CD4-positive, alpha-beta T cell treated with Interleukin-12 subunit alpha and Interleukin-12 subunit beta, for 1 hour (primary cell): ENCODE measurements around the gene POU2AF1.
A peak's percentile ranks its signal among the peaks of the same experiment; 100 is the strongest.

Experiments used
- DNase-seq: peaks from one replicate; pipeline ENCODE4 v3.0.0-alpha.2; 2020

POU2AF1 gene

GRCh38 chr11:111378861-111379601 lies at the start of gene POU2AF1:
TSS of gene POU2AF1 (minus strand) at chr11:111379275. CDS start at chr11:111379177, 98 bp downstream.
- DNase-seq, result peak; percentile 65

GRCh38 chr11:111428113-111428876 lies 49.2 kb upstream of the POU2AF1 start:
- no peak for DNase-seq

- no peak for DNase-seq
Observed at GRCh38 chr11:111427471-111427912, 48.4 kb upstream of the POU2AF1 start.

- no peak for DNase-seq
Observed at GRCh38 chr11:111426617-111427016, 47.5 kb upstream of the POU2AF1 start.

- DNase-seq, result no peak
Observed at GRCh38 chr11:111423250-111423615, 44.2 kb upstream of the POU2AF1 start.

GRCh38 chr11:111422494-111423249 lies 43.6 kb upstream of the POU2AF1 start:
- DNase-seq, result peak; percentile 32

GRCh38 chr11:111421251-111421650 lies 42.2 kb upstream of the POU2AF1 start:
- DNase-seq, result no peak

GRCh38 chr11:111419641-111420327 lies 40.7 kb upstream of the POU2AF1 start:
- no peak for DNase-seq

GRCh38 chr11:111419181-111419580 lies 40.1 kb upstream of the POU2AF1 start:
- DNase-seq, result no peak

- no peak for DNase-seq
Observed at GRCh38 chr11:111418436-111418787, 39.3 kb upstream of the POU2AF1 start.

- DNase-seq, result no peak
Observed at GRCh38 chr11:111417766-111418435, 38.8 kb upstream of the POU2AF1 start.

- peak; percentile 19 for DNase-seq
Observed at GRCh38 chr11:111417011-111417765, 38.1 kb upstream of the POU2AF1 start.

GRCh38 chr11:111416231-111416960 lies 37.3 kb upstream of the POU2AF1 start:
- DNase-seq, result no peak

GRCh38 chr11:111414936-111415335 lies 35.9 kb upstream of the POU2AF1 start:
- no peak for DNase-seq

- DNase-seq, result peak; percentile 4
Observed at GRCh38 chr11:111414267-111414931, 35.3 kb upstream of the POU2AF1 start.

GRCh38 chr11:111413849-111414248 lies 34.8 kb upstream of the POU2AF1 start:
- no peak for DNase-seq

- DNase-seq, result no peak
Observed at GRCh38 chr11:111412293-111412692, 33.2 kb upstream of the POU2AF1 start.

GRCh38 chr11:111411456-111411855 lies 32.4 kb upstream of the POU2AF1 start:
- DNase-seq, result no peak

GRCh38 chr11:111410951-111411350 lies 31.9 kb upstream of the POU2AF1 start:
- no peak for DNase-seq

GRCh38 chr11:111409915-111410314 lies 30.8 kb upstream of the POU2AF1 start:
- DNase-seq, result no peak
